ENCODE measurements around the gene BAIAP2.

- no peak for TF ChIP-seq USF2 (IDR thresholded peaks at IDR 0.05; ENCODE audit: borderline replicate concordance, low read depth, low read length)
- TF ChIP-seq SMARCA5 (IDR thresholded peaks at IDR 0.05) = no peak
- TF ChIP-seq EP300 (IDR thresholded peaks at IDR 0.05; ENCODE audit: borderline replicate concordance in 1 of 2, control insufficient read depth in 1 of 2, low read depth in 2 of 2, low read length in 2 of 2) = no peak
- no peak for TF ChIP-seq CTCF (IDR thresholded peaks at IDR 0.05 in 2 of 3, conservative IDR thresholded peaks at IDR 0.05 in 1 of 3; ENCODE audit: control insufficient read depth in 2 of 3, extremely low read depth in 1 of 3, insufficient read depth in 1 of 3, low read depth in 3 of 3, low read length in 3 of 3)
- no peak for TF ChIP-seq TAF1 (IDR thresholded peaks at IDR 0.05; ENCODE audit: borderline replicate concordance, low read depth, low read length)
- TF ChIP-seq NFYB (IDR thresholded peaks at IDR 0.05; ENCODE audit: insufficient read depth, low read depth, low read length) = no peak
- no peak for TF ChIP-seq PML (IDR thresholded peaks at IDR 0.05; ENCODE audit: low read length)
- no peak for TF ChIP-seq EZH2 (IDR thresholded peaks at IDR 0.05; ENCODE audit: borderline replicate concordance, control insufficient read depth, low read depth, low read length)
- no peak for TF ChIP-seq NR2C2 (IDR thresholded peaks at IDR 0.05; ENCODE audit: borderline replicate concordance, control insufficient read depth, insufficient read length, low read depth)
- TF ChIP-seq ZNF207 (IDR thresholded peaks at IDR 0.05; ENCODE audit: borderline replicate concordance) = no peak
- no peak for TF ChIP-seq MYC (IDR thresholded peaks at IDR 0.05; ENCODE audit: insufficient read depth, insufficient read length, insufficient replicate concordance, low read length, severe bottlenecking)
- TF ChIP-seq HDAC6 (IDR thresholded peaks at IDR 0.05; ENCODE audit: unreplicated experiment) = no peak
- TF ChIP-seq RFX5 (IDR thresholded peaks at IDR 0.05; ENCODE audit: low read depth, low read length) = no peak
These were observed 82.8 kb downstream of the BAIAP2 start for GRCh38 chr17:81117672-81118198.
